ELR (cell line): ENCODE results near the gene NLRC3.
A peak's percentile ranks its signal among the peaks of the same experiment; 100 is the strongest.
"Not testable (repeated sequence)": the region's sequence is repeated elsewhere in the genome, so short reads cannot be mapped to it uniquely, and the experiment has no call there.

Experiments
- DNase-seq: peaks from one replicate; pipeline ENCODE4 v3.0.0-alpha.2; 2015; ENCODE audit warnings: low read depth

The NLRC3 gene, protein sequence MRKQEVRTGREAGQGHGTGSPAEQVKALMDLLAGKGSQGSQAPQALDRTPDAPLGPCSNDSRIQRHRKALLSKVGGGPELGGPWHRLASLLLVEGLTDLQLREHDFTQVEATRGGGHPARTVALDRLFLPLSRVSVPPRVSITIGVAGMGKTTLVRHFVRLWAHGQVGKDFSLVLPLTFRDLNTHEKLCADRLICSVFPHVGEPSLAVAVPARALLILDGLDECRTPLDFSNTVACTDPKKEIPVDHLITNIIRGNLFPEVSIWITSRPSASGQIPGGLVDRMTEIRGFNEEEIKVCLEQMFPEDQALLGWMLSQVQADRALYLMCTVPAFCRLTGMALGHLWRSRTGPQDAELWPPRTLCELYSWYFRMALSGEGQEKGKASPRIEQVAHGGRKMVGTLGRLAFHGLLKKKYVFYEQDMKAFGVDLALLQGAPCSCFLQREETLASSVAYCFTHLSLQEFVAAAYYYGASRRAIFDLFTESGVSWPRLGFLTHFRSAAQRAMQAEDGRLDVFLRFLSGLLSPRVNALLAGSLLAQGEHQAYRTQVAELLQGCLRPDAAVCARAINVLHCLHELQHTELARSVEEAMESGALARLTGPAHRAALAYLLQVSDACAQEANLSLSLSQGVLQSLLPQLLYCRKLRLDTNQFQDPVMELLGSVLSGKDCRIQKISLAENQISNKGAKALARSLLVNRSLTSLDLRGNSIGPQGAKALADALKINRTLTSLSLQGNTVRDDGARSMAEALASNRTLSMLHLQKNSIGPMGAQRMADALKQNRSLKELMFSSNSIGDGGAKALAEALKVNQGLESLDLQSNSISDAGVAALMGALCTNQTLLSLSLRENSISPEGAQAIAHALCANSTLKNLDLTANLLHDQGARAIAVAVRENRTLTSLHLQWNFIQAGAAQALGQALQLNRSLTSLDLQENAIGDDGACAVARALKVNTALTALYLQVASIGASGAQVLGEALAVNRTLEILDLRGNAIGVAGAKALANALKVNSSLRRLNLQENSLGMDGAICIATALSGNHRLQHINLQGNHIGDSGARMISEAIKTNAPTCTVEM

DNA sequence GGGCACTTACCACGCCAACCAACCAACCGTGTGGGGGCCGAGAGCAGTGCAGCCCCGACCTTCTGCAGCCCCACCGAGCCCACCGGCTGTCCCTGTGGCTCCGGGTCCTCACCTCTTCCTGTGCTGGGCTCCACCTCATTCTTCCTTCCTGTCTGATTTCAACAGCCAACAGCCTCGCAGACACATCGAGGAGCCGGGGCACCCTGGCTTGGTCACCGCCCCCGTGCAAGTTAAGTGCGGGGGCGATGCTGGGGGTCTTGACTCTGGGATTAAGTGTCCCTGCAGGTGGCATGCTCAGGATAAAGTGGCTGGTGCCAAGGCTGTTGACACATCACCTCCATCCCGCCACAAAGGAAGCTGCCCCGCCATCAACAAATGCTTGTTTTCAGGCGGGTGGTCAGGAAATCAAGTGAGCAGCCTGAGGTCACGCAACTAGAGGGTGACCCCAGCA is at the start of gene NLRC3:
Gene NLRC3 (minus strand): TSS at position 102 of the 451 bp plus-strand sequence. CDS start 12,367 bp downstream, outside the sequence.
- no peak for DNase-seq

DNA sequence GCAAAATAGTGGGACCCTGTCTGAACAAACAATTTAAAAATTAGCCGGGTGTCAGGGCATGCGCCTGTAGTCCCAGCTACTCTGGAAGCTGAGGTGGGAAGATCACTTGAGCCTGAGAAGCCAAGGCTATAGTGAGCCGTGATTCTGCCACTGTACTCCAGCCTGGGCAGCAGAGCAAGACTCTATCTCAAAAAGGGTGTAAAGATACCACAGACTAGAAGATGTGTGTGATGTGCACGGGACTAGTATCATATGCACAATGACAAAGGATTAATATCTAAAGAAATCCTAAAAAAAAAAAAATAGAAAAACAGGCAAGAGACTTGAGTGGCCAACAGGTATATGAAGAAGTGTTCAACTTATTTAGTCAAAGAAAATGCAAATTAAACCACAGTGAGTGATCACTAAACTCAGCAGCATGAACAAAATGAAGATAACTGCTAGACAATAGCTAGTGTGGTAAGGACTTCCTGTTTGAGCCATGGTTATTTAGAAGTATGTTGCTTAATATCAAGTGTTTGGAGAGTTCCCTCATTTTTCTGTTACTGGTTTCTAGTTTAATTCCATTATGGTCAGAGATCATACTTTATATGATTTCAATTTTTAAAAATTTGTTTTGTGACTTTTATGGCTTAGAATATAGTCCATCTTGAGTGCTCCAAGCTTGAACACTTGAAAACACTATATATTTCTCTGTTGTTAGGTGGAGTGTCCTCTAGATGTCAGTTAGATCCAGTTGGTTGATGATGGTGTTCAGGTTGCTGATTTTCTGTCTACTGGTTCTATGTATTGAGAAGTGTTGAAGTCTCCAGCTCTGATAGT is 48.9 kb upstream of the NLRC3 start:
- peak; percentile 13 for DNase-seq

DNA sequence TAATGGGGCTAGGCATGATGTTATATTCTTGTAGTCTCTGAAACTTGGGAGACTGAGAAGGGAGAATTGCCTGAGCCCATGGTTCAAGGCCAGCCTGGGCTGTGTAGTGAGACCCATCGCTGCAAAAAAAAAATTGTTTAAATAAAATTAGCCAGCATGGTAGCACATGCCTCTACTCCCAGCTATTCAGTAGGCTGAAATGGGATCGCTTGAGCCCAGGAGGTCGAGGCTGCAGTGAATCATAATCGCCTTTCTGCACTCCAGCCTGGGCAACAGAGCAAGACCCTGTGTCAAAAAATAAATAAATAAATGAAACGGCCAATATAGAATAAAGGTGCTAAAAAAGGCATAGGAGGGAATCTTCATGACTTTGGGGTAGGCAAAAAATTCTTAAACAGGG is 48.1 kb upstream of the NLRC3 start:
- DNase-seq: no peak

DNA sequence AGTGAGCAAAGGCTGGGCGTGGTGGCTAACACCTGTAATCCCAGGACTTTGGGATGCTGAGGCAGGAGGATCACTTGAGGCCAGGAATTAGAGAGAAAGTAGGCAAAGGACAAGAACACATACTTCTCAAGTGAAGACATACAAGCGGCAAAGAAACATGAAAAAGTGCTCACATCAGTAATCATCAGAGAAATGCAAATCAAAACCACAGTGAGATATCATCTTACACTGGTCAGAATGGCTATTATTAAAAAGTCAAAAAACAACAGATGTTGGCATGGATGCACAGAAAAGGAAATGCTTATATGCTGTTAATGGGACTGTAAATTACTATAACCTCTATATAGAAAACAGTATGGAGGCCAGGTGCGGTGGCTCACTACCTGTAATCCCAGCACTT is 46.4 kb upstream of the NLRC3 start:
- DNase-seq: no peak

DNA sequence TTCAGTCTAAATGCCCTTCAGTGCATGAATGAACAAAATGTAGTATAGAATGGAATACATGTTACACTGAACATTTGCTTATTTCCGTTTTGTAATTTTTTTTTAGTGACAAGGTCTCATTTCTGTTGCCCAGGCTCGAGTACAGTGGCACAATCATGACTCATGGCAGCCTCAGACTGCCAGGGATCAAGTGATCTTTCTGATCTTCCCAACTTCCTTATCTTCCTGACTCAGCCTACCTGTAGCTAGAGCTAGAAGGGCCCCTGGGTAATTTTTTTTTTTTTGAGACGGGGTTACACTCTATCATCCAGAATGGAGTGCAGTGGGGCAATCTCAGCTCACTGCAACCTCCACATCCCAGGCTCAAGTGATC is 41.6 kb upstream of the NLRC3 start:
- DNase-seq: peak; percentile 21

DNA sequence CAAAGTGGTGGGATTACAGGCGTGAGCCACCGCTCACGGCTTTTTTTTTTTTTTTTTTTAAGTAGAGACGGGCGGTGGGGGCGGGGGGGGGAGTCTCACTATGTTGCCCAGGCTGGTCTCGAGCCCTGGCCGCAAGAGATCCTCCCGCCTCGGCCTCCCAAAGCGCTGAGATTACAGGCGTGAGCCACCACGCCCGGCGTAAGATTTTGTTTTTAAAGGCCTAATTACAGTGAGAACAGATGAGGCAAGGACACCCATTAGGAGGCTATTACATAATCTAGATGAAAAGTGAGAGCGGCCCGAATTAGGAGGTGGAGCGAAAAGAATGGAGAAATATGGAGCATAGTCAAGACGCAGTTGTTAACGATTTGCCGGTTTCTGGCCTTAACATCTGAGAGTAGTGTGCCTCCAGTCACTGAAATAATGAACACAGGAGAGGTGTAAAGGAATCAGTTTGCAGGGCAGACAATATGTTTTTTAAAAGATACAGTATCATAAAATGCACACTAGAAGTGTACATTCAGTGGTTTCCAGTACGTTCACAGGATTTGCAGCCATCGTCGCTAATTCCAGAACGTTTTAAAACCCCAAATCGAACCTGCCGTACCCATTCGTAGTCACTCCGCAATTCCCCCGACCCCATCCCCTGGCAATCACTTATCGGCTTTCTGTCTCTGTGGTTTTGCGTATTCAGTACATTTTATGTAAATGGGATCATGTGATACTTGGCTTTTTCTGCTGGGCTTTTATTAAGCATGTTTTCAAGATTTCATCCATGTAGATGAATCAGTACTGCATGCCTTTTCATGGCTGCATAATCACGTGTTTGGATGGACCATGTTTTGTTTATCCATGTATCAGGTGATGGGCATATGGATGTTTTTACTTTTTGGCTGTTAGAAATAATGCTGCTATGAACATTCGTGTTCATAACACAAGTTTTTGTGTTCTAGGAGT is 35.6 kb upstream of the NLRC3 start:
- DNase-seq: no peak

DNA sequence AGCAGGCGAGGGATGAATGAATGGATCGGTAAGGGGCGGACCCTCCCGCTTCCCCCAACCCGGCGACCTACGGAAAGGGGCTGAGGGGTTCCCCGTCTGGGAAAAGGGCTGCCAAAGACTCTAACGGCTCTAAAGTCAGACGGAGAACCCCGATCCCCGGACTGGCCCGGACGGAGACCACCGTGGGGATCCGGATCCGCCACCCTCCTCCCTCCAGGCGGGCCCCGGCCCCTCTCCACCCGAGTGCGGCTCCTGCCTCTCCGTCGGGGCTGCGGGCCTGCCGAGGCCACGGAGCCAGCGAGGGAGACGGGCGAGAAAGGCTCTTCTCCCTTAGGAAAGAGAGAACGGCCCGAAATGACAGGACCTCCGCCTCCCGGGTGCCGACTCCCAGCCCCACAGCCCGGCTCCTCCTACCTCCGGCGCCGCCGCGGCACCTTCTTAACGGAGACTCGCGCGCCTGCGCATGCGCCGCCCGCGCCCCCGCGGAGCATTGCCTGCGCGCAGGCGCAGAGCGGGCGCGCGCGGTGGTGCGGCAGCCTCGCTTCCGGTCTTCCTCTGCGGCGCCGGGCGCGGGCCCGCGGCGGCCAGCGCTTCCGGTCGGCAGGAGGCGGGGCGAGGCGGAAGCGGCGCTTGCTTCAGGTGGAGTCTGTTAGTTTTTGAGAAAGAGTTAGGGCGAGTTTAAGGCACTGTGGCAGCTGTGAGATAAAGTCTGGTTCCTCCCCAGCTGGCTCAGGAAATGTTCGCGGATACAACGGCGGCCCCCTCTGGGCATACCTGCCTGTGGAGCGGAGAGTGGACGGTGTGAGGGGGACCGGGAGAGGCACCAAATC is 34.2 kb upstream of the NLRC3 start, which contains the start of gene SLX4:
Gene SLX4 (minus strand): TSS at position 461 of the 830 bp plus-strand sequence. CDS start 2,642 bp downstream, outside the sequence.
- peak; percentile 90 for DNase-seq

DNA sequence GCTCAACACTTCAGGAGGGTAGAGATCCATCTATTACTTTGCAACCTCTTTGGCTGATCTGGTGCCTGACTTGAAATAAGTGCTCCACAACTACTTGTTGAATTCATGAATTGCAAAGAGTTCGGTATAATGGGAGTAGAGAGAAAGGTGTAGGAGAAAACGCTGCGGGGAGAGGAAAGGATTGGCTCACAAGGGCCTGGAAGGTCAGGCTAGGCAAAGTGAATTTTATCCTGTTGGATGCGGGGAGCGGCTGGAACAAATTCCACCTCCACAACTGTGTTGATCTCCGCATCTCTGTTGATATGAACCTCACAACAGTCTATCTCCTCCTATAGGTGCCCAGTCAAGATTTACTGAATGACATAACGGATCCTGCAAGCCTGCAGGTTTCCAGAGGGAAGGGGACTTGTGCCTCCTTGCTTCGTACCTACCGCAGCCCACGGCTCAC is 33.5 kb upstream of the NLRC3 start:
- DNase-seq: peak; percentile 37

DNA sequence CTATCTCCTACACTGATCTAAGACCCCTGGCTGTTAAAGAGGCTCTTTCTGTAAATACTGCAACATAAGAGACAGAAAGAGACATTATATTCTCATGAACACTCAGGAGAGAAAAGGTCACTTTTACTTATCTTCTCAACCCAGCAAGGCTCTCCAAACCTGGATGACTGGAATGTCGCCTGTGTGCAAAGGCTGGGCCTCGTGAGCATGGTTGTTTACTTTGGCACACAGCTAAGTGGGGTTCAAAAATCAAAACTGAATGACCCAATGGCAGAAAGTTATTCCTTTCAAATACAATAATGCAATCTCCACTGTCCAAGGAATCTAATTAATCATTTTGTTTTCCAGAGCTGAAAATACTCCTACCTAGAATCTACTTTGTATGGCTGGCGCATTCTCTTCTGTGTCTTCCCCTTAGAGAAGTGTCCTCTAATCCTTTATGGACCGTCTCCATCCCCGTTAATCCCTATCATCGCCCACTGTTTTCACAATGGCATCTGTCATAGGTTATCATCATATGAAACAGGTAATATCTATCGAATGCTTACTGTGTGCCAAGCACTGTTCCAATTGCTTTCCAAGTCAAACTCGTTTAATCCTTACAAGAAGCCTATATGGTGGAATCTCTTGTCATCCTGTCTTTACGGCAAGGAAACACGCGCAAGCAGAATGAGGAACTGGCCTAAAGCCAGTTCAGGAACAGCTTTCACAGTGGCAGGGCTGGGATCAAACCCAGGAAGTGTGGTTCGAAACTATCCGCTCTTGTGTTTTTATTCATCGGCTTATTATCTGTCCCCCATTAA is 32.9 kb upstream of the NLRC3 start:
- DNase-seq: no peak

DNA sequence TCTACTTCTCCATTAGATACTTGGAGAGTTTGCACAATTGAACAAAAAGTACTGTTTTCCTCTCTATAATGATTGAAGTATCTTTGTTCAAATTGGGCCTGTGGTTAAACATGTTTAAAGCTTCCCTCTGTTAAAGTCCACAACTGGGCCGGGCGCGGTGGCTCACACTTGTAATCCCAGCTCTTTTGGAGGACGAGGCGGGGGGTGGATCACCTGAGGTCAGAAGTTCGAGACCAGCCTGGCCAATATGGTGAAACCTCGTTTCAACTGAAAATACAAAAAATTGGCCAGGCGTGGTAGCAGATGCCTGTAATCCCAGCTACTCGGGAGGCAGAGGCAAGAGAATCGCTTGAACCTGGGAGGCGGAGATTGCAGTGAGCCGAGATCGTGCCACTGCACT is 31.8 kb upstream of the NLRC3 start:
- not testable (repeated sequence) for DNase-seq

DNA sequence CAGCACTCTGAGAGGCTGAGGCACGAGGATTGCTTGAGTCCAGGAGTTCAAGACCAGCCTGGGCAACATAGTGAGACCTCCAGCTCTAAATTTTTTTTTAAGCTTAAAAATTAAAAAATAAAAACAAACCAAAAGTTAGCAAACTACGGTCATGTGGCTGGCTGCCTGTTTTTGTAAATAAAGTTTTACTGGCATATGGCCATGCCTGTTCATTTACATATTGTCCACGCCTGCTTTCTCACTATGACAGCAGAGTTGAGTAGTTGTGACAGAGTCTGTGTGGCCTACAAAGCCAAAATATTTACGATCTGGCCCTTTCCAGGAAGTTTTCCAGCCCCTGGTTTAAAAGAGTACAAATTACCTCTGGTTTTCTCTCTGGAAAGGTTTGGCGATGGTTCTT is 30.9 kb upstream of the NLRC3 start:
- no peak for DNase-seq

DNA sequence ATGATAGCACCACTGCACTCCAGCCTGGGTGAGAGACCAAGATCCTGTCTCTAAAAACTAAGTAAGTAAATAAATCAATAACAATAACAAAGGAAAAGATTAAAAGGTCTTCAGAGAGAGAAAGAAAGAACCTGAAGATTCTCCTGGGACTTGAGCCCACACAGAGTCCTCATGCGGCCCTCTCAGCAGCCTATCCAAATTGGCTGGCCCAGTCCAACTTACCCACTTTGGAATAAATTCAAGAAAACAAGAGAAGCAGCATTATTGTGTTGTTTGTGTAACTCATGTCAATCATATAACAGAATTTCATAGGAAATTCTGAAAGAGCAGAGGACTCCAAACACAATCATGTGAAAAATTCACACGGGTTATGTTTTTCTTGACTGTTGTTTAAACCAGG is 30.4 kb upstream of the NLRC3 start:
- DNase-seq: no peak

DNA sequence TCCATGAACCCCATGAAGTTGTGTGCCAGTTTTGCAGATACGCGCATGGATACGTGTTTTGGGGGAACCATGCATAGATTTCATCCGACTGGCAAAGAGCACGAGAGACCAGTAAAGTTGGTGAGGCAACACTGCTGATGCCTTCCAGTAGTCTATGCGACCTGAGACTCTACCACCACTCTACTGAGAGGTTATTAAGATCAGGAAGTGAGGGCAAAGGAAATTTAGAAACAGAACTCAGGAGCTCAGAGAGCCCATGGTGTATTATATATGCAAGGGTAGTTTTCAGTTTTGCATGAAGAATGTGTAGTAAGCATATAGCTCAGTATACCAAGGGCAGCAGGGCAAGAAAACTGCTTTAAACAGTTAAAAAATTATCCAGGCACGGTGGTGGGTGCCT is 30.0 kb upstream of the NLRC3 start:
- DNase-seq: no peak

DNA sequence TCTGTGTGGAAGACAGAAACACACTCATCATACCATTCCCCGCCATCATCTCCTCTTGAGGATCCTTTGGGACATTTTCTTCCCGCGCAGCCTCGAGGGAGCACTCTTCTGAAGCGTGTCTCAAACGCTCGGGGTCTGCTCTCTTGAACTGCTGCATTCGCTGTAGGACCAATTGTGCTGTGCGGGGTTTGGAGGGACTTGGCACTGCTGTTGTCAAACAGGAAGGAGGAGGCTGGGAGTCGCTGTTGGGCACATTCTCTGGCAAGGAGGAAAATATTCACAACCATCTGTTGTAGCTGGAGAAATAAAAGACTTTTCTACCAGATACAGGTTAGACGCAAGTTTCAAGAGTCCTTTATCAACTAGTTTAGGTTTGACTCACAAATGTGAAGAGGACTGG is 29.2 kb upstream of the NLRC3 start:
- DNase-seq: no peak

DNA sequence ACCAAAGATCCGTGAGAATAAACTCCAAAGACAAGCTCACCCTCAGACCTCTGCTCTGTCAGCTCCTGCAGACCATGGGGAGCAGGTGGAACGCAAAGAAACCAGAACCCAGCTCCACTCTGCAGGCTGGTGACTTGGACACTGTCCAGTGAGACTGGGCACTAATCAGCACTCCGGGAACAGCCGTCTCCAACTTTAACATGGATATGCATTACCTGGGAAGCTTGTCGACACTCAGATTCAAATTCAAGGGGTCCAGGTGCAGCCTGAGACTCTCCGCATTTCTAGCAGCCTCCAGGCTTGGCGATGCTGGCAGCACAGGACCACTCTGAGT is 25.1 kb upstream of the NLRC3 start:
- DNase-seq: no peak

DNA sequence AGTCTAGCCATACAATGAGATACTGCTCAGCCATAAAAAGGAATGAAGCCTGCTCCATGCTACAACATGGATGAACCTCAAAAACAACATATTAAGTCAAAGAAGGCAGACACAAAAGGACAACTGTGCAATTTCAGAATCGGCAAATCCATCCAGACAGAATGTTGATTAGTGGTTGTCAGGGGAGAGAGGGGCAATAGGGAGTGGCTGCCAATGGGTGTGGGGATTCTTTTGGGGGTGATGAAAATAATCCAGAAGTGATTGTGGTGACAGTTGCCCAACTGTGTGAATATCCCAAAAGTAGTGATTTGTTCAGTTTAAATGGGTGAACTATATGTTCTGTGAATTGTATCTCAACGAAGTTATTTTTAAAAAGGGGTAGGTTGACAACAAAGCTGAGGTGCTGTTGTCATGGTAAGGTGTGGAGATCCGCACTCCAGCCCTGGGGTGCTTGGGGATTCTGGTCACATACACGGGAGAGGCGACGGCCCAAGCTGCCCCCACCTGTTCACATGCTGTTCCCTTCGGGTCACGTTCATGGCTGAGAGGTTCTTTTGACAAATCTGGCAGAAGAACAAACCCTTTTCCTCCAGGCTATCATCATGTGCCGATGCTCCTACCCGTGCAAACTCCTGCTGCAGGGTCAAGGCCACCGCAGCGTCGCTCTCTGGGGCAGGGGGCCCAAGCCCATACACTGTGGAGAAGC is 24.6 kb upstream of the NLRC3 start:
- no peak for DNase-seq

DNA sequence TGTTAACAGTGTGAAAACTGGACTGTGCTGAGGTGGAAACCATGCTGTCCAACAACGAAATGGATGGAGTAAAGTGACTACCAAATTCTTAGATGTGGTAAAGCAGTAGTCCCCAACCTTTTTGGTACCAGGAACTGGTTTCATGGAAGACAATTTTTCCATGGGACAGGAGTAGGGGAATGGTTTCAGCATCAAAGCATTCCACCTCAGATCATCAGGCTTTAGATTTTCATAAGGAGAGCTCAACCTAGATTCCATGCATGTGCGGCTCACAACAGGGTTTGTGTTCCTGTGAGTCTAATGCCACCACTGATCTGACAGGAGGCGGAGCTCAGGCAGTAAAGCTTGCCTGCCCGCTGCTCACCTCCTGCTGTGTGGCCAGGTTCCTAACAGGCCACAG is 22.7 kb upstream of the NLRC3 start:
- DNase-seq: no peak

DNA sequence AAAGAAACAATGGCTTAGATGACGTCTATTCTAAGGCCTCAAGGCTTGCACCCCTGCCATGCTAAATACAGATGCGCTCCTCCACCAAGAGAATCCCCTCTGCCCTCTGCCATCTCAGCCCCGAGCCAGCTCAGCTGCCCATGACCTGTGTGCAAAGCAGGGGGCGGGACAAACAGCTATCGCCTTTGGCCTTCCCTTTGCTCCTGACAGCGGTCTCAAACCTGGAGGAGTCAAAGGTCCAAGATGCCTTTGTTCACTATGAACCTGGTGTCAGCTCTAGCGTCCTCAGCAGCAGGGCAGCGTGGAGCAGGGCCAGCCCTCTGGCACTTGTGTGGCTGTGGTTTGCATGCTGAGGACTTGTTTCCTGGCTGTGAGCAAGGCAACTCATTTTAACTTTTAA is 21.9 kb upstream of the NLRC3 start:
- no peak for DNase-seq
